Adrenal gland (tissue), 5 donors: ENCODE data around the gene FCAMR.

Source experiments
- POLR2A ChIP-seq, 2 donors: fragments of 450-650 bp; IDR thresholded peaks; one replicate each; pipeline ENCODE4 v1.6.1; 2017; ENCODE audit warnings: antibody characterized with exemption in 2 of 2, mild to moderate bottlenecking in 2 of 2, moderate library complexity in 1 of 2
- TF ChIP-seq, protein P1 (sequence below), 6 experiments: fragments of 450-650 bp in 4 of 6; fragments of 200-600 bp in 2 of 6; sonication (generic) in 1 of 6; IDR thresholded peaks; 1 replicate in 5 of 6; 2 replicates in 1 of 6; pipeline versions ENCODE4 v1.5.1 to v1.8.0; 2016 to 2021; ENCODE audit warnings: antibody characterized with exemption in 6 of 6, mild to moderate bottlenecking in 2 of 6, moderate library complexity in 1 of 6
- donor health status: DM: no; HTN: no; CAD: no.

GRCh38 chr1:207013321-207014085 is 43.2 kb upstream of the FCAMR start:
- TF ChIP-seq, protein P1, sequence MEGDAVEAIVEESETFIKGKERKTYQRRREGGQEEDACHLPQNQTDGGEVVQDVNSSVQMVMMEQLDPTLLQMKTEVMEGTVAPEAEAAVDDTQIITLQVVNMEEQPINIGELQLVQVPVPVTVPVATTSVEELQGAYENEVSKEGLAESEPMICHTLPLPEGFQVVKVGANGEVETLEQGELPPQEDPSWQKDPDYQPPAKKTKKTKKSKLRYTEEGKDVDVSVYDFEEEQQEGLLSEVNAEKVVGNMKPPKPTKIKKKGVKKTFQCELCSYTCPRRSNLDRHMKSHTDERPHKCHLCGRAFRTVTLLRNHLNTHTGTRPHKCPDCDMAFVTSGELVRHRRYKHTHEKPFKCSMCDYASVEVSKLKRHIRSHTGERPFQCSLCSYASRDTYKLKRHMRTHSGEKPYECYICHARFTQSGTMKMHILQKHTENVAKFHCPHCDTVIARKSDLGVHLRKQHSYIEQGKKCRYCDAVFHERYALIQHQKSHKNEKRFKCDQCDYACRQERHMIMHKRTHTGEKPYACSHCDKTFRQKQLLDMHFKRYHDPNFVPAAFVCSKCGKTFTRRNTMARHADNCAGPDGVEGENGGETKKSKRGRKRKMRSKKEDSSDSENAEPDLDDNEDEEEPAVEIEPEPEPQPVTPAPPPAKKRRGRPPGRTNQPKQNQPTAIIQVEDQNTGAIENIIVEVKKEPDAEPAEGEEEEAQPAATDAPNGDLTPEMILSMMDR (IDR thresholded peaks at IDR 0.05) = no peak
- no peak for TF ChIP-seq POLR2A (IDR thresholded peaks at IDR 0.05)
